Activated T-helper 9 cell treated with anti-CD3 and anti-CD28 coated beads, Interleukin-2, amount 50 U/mL, for 16 hours (primary cell): ENCODE results near the gene USP40.

Experiments
- DNase-seq: peaks from one replicate; pipeline ENCODE4 v3.0.0-alpha.2; 2020; ENCODE audit warnings: low read depth

USP40 gene

GRCh38 chr2:233497692-233498091 is 68.9 kb downstream of the USP40 start:
- no peak for DNase-seq

GRCh38 chr2:233495503-233496496 is 70.8 kb downstream of the USP40 start:
- DNase-seq, result no peak

- DNase-seq, result no peak
These were observed 73.8 kb downstream of the USP40 start for GRCh38 chr2:233492751-233493150.

GRCh38 chr2:233492078-233492477 is 74.5 kb downstream of the USP40 start:
- DNase-seq, result no peak

GRCh38 chr2:233491326-233491725 is 75.3 kb downstream of the USP40 start:
- no peak for DNase-seq

- no peak for DNase-seq
These were observed 75.8 kb downstream of the USP40 start for GRCh38 chr2:233490831-233491230.

- DNase-seq, result no peak
These were observed 76.9 kb downstream of the USP40 start for GRCh38 chr2:233489666-233490065.

- no peak for DNase-seq
These were observed 77.4 kb downstream of the USP40 start for GRCh38 chr2:233489143-233489542.

GRCh38 chr2:233487748-233488345 is 78.7 kb downstream of the USP40 start:
- DNase-seq, result no peak

- no peak for DNase-seq
These were observed 79.6 kb downstream of the USP40 start for GRCh38 chr2:233486778-233487552.

- DNase-seq, result no peak
These were observed 80.2 kb downstream of the USP40 start for GRCh38 chr2:233486357-233486756.

GRCh38 chr2:233485726-233486125 is 80.9 kb downstream of the USP40 start:
- DNase-seq, result no peak

- no peak for DNase-seq
These were observed 84.0 kb downstream of the USP40 start for GRCh38 chr2:233482616-233483015.

- no peak for DNase-seq
These were observed 85.0 kb downstream of the USP40 start for GRCh38 chr2:233481368-233482142.

- no peak for DNase-seq
These were observed 85.9 kb downstream of the USP40 start for GRCh38 chr2:233480490-233481202.

GRCh38 chr2:233479616-233480489 is 86.7 kb downstream of the USP40 start:
- DNase-seq, result no peak

- DNase-seq, result no peak
These were observed 88.8 kb downstream of the USP40 start for GRCh38 chr2:233477548-233478433.

GRCh38 chr2:233476651-233477547 is 89.7 kb downstream of the USP40 start:
- no peak for DNase-seq
